ENCODE measurements around the gene JUP. TPM values are rescaled to one million over a fixed set of nuclear protein-coding genes. Genes with fewer than 3 reads are reported as not detected.
"Not testable (repeated sequence)": the region's sequence is repeated elsewhere in the genome, so short reads cannot be mapped to it uniquely, and the experiment has no call there.

Gene JUP
- 78.2 TPM for total RNA-seq

DNA sequence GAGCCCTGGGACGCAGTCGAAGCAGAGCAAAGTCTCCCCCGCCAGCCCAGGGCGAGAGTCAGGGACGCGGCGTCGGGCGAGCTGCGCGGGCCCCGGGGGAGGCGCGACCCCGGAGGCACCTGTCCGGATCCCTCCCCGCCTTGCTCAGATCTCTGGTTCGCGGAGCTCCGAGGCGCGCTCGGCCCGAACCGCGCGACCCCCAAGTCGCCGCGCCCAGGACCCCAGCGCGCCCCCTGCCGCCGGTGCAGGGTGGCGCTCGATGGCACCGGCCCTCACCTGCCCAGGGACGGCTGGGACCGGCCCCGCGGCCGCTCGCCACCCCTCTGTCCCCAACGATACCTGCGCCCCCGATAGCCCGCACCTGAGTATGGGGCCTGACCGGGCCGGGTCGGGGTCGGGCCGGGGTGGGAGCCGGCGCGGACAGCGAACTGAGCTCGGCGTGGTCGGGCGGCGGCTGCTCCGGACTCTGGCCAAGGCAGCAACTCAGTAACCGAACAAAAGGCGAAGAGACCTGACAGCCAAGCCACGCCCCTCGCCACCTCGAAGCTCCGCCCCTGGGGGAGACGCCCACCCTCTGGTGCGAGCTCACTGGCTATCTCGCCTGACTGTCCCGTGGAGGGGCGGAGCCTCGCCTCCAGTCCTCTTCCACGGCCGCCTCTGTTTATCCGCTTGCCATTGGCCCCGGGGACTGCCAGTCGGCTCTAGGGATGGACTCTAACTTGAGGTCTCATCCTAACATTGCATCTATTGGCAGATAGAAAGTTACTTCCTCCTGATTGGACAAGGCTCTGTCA lies at the start of gene JUP:
Gene JUP, minus strand, starts transcription at position 485 of the 794 bp plus-strand sequence. CDS start 14,857 bp downstream, outside the sequence.
- intact Hi-C loops (cut with DNase I): no loop called here
- ATAC-seq (peak; percentile 98), DNase-seq (ENCODE audit: low spot score) (peak; percentile 100)

DNA sequence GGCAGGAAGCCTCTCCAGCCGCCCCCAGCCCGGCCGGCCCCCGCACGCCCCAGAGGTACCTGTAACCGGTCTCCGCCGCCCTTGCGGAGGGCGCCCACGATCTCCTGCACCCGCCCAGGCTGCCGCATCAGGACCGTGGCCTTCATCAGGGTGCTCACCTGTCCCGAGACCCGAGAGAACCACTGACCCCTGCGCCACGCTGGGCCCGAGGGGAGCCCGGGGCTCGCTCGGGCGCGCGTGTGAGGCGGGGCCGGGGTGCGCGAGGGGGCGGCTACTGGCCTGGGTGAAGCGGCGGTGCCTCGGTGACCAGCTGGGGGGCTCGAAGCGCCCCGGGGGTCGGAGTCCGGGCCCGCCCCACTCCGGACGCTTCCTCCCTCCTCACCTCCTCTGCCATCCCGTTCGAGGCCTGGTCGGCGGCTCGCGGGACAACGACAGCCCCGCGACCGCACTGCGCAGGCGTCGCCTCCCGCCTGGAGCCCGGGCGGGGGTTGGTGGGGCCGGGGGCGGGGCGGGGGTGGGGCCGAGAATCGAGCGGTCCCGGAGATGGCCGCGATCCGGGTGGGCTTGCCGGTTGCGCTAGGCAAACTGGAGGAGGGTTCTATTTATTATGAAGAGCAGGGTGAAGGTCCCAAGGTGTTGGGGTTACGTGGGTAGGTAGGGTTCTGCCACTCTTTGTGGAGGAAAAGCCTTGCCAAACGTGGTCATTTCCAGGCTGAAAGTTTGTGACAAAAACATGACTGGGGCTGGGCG lies 49.5 kb upstream of the JUP start, which contains the start of gene NT5C3B:
Gene NT5C3B, minus strand, starts transcription at position 433 of the 750 bp plus-strand sequence. Its CDS starts 39 bp downstream, at position 394.
- intact Hi-C loops (cut with DNase I): no loop called here

DNA sequence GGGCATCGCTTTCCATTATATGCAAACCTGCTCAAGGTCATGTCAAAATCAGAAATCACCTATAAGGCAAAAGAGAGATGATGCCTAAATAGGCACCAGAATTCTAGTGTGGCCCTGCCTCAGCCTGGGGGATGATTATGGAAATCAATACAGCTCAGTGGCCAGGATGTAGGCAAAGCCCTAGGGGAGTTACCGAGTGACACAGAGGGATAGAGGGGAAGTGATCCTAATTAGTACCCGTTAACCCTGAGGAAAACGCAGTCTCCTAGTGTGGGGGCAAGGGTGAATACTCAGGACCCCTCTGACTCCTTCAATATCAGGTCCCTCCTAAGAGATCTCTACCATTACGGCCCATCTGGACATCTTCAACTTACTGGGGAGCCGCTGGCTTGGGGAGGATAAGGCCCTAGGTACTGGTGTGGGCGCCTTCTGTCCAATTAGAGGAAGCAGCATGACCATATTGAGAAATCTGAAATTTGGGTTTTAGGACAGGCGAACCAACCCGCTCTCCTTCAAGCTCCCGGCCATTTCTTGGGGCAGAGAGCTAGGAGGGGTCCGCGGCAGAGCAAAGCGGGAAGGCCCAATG lies 48.8 kb upstream of the JUP start:
- intact Hi-C loops (cut with DNase I): no loop called here
- ATAC-seq (peak; percentile 68), DNase-seq (ENCODE audit: low spot score) (no peak)

More for the DNA sequence above, 49.5 kb upstream of the JUP start, which contains the start of gene NT5C3B:
- ATAC-seq (peak; percentile 90), DNase-seq (ENCODE audit: low spot score) (peak; percentile 71)

DNA sequence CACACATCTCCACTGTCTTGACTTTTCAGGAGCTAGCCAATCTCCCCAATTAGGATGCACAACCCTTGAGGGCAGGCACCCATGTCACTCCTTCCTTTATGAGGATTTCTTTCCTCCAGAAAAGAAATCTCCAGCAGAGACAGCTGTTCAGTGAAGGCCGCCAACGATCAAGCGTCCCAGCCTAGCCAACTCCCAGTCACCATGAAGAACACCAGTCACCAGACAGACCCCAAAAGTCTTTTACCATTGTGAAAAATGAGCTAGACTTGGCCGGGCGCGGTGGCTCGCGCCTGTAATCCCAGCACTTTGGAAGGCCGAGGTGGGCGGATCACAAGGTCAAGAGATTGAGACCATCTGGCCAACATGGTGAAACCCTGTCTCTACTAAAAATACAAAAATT lies 43.5 kb upstream of the JUP start:
- intact Hi-C loops (cut with DNase I); ATAC-seq; DNase-seq (ENCODE audit: low spot score): not testable (repeated sequence)

DNA sequence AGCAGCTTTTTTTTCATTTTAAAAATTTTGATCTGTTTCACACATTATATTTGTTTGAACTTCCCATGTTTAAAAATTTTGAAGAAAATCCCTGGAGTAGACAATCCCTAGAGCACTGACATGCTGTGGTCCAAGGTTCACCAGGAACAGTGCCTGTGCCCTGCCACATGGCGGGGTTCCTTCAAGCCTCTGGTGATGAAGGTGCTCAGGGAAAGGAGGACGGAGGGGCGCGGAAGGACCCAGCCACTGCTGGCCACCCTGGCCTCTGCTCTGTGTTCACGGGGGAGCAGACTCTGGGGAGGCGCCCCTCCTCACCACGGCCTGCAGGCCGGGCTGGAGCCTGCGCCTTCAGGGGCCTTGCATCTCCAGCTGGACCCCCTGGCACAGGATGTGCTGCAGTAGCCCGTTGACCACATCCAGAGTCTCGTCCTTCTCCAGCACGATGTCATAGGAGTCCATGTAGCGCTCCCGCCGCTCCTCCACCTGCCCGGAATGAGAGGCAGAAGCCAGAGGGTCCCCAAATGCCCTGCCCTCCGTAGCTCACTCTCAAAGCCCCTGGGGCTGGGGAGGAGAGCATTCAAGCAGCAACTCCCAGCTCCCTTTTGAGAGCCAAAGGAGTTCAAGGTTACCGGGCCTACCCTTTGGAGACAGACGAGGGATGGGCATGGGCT lies 38.8 kb upstream of the JUP start:
- intact Hi-C loops (cut with DNase I): no loop called here
- no peak for DNase-seq (ENCODE audit: low spot score)
- ATAC-seq: no peak

DNA sequence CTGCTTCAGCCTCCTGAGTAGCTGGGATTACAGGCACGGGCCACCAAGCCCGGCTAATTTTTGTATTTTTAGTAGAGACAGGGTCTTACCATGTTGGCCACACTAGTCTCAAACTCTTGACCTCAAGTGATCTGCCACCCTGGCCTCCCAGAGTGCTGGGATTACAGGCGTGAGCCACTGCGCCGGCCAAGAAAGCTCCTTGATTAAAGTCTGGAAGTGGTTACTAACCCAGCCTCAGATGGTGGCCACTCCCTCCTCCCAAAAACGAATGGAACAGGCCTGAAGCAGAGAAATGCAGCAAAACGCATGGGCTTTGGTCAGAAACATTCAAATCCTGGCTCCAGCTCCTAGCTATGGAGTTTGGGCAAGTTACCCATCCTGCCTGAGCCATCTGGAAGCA lies 37.6 kb upstream of the JUP start:
- intact Hi-C loops (cut with DNase I): no loop called here
- ATAC-seq: peak; percentile 54
- DNase-seq (ENCODE audit: low spot score): no peak

DNA sequence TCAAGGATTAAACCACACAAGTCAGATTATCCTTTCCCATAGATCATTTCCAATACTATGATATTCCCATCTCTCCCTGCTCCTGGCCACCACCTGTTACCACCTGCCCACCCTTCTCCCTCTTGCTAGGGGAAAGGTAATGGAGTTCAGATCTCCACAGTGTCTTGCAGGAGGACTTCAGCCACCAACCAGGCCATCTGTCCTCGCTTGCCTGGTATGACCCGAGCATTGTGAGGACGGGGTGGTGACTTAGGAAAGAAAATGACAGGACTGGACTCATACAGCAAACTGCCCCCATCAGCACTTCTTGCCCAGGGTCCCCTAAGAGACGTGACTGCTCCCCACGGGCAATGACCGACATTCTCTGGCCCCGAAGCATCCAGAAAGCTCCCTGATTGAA lies 37.1 kb upstream of the JUP start:
- intact Hi-C loops (cut with DNase I): no loop called here
- DNase-seq (ENCODE audit: low spot score): no peak
- no peak for ATAC-seq

DNA sequence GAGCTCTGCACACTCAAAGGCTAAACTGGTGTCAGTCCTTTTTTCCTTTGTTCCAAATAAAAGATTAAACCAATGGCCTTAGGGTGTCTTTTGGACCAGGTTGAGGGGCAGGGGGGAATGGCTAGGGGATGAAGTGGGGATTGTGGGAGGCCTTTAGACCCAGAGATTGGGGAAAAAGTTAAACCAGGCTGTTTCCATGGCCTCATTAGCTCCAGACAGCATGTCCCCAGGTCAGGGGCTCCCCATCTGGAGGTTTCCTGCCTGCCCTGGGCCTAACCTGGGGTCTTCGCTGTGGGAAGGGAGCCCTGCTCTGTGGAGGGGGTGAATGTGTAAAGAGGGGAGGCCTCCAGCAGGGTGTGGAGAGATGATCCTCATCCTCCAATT lies 36.6 kb upstream of the JUP start:
- intact Hi-C loops (cut with DNase I): no loop called here
- ATAC-seq (no peak), DNase-seq (ENCODE audit: low spot score) (no peak)

DNA sequence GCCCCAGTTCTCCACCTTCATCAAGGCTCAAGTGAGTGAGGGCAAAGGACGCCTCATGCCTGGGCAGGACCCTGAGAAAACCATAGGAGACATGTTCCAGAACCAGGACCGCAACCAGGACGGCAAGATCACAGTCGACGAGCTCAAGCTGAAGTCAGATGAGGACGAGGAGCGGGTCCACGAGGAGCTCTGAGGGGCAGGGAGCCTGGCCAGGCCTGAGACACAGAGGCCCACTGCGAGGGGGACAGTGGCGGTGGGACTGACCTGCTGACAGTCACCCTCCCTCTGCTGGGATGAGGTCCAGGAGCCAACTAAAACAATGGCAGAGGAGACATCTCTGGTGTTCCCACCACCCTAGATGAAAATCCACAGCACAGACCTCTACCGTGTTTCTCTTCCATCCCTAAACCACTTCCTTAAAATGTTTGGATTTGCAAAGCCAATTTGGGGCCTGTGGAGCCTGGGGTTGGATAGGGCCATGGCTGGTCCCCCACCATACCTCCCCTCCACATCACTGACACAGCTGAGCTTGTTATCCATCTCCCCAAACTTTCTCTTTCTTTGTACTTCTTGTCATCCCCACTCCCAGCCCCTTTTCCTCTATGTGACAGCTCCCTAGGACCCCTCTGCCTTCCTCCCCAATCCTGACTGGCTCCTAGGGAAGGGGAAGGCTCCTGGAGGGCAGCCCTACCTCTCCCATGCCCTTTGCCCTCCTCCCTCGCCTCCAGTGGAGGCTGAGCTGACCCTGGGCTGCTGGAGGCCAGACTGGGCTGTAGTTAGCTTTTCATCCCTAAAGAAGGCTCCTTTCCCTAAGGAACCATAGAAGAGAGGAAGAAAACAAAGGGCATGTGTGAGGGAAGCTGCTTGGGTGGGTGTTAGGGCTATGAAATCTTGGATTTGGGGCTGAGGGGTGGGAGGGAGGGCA lies 36.0 kb upstream of the JUP start:
- ATAC-seq: no peak
- intact Hi-C loops (cut with DNase I): no loop called here
- DNase-seq (ENCODE audit: low spot score): no peak

DNA sequence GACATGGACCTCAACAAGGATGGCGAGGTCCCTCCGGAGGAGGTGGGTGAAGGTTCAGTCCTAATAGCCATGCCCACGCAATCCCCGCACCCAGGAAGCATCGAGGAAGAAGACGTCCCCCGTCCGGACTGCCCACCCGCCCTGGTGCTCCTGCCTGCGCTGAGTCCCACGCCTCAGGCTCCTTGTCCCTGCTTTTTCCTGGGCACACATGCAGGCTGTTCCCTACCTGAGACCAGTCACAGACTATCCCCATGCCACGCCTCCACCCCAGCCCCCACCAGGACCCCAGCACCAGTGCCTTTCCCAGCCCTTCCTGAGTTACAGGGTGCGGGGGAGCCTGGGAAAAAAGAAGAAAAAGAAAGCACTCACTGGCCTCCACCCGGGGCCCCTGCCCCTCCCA lies 35.3 kb upstream of the JUP start:
- no peak for DNase-seq (ENCODE audit: low spot score)
- ATAC-seq: no peak
- intact Hi-C loops (cut with DNase I): no loop called here

DNA sequence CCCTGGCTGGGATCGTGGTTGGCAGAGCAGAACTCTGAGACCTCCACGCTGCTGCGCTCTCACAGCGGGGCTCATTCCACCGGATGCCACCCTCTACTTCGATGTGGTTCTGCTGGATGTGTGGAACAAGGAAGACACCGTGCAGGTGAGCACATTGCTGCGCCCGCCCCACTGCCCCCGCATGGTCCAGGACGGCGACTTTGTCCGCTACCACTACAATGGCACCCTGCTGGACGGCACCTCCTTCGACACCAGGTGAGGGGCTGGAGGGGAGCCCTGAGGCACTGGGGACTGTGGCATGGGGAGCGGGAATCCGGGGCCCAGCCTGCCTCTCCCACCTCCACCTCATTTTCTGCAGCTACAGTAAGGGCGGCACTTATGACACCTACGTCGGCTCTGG lies 31.5 kb upstream of the JUP start:
- ATAC-seq: no peak
- DNase-seq (ENCODE audit: low spot score): no peak
- intact Hi-C loops (cut with DNase I): no loop called here

DNA sequence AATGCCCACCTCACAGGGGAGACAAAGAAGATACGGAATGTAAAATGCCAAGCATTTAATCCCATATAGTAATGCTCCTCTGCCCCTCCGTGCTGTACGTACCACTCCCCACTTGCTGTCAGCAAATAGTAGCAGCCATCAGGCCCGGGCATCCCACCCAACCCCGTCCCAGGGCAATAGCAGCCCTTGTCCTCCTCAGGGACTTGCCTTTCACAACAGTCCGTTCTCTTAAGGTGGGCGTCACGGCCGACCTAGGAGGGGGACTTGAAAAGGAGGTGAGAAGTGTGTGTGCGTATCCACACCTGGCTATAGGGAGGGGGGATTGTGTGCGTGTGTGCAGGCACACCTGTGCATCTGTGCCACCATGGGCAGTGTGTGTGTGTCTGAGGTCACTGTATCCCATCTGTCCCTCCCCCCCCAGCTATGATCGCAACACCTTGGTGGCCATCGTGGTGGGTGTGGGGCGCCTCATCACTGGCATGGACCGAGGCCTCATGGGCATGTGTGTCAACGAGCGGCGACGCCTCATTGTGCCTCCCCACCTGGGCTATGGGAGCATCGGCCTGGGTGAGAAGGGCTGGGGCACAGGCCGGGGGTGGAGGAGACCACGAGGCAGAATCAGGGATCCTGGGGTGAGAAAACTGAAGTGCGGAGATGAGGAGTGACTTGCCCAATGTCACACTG lies 30.3 kb upstream of the JUP start:
- intact Hi-C loops (cut with DNase I): no loop called here
- no peak for ATAC-seq
- DNase-seq (ENCODE audit: low spot score): no peak

DNA sequence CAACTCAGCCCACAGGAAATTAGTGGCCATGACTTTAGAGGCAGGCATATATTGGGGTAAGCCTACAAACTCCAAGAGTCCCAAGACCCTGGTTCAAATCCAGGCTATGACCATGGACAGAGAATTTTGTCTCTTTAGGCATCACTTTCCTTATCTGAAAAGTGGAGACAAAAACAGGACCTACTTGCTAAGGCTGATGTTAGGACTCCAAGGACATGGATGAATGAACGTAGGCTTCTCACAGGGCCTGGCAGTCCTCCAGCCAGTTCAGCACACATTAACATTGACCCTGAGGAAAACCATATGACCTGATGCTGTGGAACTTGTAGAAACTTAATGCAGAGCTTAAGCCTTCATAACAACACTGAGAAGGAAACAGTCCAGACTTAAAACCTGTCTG lies 27.7 kb upstream of the JUP start:
- DNase-seq (ENCODE audit: low spot score) (no peak), ATAC-seq (no peak)
- intact Hi-C loops (cut with DNase I): no loop called here

DNA sequence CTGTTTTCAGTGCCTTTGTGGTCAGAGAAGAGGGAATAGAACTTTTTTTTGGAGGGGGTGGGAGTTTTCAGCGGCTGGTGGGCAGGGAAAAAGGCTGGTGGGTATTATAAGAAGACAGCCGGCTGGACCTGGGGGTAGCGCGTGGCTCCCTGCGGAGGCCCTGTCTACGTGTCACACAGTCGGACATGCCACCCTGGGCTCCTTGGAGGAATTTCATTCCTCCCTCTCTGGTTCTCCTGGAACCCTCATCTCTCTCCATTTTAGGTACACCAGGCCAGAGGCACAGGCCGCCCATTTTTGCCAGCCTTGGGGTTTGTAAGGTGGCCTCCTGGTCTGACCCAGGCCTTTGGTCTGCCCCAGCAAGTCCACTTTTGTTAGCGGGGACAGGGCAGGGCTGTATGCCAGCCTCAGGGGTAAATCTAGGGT lies 27.2 kb upstream of the JUP start:
- DNase-seq (ENCODE audit: low spot score): no peak
- ATAC-seq: no peak
- intact Hi-C loops (cut with DNase I): no loop called here

DNA sequence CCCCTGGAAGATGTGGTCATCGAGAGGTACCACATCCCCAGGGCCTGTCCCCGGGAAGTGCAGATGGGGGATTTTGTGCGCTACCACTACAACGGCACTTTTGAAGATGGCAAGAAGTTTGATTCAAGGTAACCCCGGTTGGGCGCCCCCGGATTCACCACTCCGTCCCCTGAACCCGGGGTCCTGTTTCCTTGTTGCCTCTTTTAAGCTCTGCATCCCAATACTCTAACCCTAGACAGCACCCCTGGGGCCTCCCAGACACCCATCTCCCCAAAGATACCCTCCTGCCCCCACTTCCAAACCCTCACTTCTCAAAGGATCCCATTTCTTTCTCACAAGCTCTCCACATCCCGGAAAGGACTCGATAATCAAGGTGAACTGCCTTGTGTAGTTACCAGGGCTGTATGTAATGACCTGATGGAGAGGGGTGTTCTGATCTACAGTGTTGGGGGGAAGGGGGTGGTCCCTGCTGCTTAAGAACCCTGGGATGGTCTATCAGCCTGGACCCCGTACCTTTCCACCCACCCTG lies 26.7 kb upstream of the JUP start:
- DNase-seq (ENCODE audit: low spot score) (no peak), ATAC-seq (no peak)
- intact Hi-C loops (cut with DNase I): no loop called here

DNA sequence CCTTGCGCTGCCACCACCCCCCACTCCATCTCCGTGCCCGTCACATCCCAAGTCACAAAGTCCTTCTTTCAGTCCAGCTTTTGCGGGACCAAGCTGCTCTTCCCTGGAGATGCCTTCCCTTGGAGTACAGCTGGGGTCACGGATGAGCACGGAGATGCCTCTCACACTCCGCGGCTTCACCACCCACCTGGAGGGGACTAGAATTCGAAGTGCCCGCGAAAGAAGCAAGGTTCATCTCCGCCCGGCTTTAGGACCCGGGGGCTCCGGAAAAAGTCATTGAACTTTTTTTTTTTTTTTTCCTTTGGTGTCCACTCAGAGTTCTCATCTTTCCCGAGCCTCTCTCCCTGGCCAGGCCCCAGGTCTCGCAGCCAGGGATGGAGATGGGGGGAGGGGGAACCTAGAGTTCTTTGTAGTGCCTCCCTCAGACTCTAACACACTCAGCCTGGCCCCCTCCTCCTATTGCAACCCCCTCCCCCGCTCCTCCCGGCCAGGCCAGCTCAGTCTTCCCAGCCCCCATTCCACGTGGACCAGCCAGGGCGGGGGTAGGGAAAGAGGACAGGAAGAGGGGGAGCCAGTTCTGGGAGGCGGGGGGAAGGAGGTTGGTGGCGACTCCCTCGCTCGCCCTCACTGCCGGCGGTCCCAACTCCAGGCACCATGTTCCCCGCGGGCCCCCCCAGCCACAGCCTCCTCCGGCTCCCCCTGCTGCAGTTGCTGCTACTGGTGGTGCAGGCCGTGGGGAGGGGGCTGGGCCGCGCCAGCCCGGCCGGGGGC lies 26.1 kb upstream of the JUP start, which contains the start of gene FKBP10:
Gene FKBP10, plus strand, starts transcription at position 624 of the 771 bp plus-strand sequence. Its CDS starts 31 bp downstream, at position 655.
- DNase-seq (ENCODE audit: low spot score) (peak; percentile 85), ATAC-seq (peak; percentile 84)
- intact Hi-C loops (cut with DNase I): no loop called here

Measured in sciatic nerve (tissue), 2 donors.